Measurements from ENCODE around the gene FOCAD.
"Not testable (repeated sequence)": the region's sequence is repeated elsewhere in the genome, so short reads cannot be mapped to it uniquely, and the experiment has no call there.

DNA sequence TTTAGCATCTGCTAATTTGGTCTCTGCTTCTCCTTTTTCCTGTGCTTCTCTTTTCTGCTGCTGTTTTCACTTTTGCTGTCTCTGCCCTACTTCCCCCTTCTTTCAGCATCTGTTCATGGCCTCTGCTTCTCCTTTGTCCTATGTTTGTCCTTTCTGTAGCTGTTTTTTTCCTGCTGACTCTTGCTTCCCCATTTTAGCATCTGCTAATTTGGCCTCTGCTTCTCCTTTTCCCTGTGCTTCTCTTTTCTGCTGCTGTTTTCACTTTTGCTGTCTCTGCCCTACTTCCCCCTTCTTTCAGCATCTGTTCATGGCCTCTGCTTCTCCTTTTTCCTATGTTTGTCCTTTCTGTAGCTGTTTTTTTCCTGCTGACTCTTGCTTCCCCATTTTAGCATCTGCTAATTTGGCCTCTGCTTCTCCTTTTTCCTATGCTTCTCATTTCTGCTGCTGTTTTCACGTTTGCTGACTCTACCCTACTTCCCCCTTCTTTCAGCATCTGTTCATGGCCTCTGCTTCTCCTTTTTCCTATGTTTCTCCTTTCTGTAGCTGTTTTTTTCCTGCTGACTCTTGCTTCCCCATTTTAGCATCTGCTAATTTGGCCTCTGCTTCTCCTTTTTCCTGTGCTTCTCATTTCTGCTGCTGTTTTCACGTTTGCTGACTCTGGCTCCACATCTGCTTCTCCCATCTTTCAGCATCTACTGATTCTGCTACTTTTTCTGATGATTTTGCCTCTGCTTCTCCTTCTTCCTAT lies 290.3 kb downstream of the FOCAD start:
- TF ChIP-seq CTCF, EP300, POLR2A, POLR2AphosphoS5 (IDR thresholded peaks at IDR 0.05): not testable (repeated sequence)

All from stomach (tissue), 4 donors.